Mesothelial cell of epicardium (in vitro differentiated cells): Measurements from ENCODE around the gene RGMA. TPM values are rescaled to one million over a fixed set of nuclear protein-coding genes. Genes with fewer than 3 reads are reported as not detected.

Experiments used
- DNase-seq, 2 experiments: peaks; one replicate each; pipeline ENCODE4 v3.0.0; 2021; ENCODE audit warnings: low spot score in 2 of 2; ENCODE audit not compliant: unreplicated experiment in 2 of 2
- H3K27ac Mint-ChIP-seq: 2 replicates; pipeline ENCODE4 v1.8.0; 2021; ENCODE audit warnings: mixed read lengths
- H3K27me3 Mint-ChIP-seq: 2 replicates; pipeline ENCODE4 v1.8.0; 2021; ENCODE audit warnings: low read depth, mixed read lengths
- H3K36me3 Mint-ChIP-seq: 2 replicates; pipeline ENCODE4 v1.8.0; 2021; ENCODE audit warnings: mixed read lengths
- H3K4me1 Mint-ChIP-seq: 2 replicates; pipeline ENCODE4 v1.8.0; 2021; ENCODE audit warnings: mixed read lengths
- H3K4me3 Mint-ChIP-seq: 2 replicates; pipeline ENCODE4 v1.8.0; 2021; ENCODE audit warnings: mild to moderate bottlenecking, moderate library complexity, mixed read lengths
- H3K9me3 Mint-ChIP-seq: 2 replicates; pipeline ENCODE4 v1.8.0; 2021; ENCODE audit warnings: mixed read lengths
- CTCF ChIP-seq: fragments of 200-600 bp; sonication (generic); IDR thresholded peaks from one replicate; pipeline ENCODE4 v1.5.0; 2021; ENCODE audit warnings: antibody characterized with exemption; ENCODE audit not compliant: unreplicated experiment
- total RNA-seq: library from RNA; stranded (reverse); gene quantifications from 3 replicates; pipeline ENCODE4 v1.2.1, GENCODE V29; 2021

RGMA gene
- total RNA-seq, 1 donor from 2014 or later: 26.1 TPM

DNA sequence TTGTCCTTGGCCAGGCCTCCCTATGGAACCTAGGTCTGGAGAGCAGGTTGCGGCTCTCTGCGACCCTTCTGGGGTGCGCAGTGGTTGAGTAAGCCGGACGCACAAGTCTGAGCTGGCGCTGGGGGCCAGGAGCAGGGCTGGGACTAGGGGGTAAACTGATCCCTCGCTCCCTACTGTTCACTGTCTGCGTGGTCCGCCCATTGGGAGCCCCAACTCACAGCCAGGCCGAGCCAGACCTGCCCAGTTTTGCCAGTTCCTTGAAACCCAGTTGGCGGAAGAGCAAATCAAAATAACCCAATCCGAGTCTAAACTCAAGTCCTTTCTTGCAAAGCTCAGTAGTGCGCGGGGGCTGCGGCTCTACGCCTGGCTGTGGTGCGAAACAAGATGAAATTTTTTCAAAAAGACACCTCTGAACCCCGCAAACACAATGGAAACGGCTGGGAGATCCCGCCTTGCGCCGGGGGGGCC, 17.5 kb downstream of the RGMA start:
- no peaks in the 10 kb centered on the region for H3K9me3 Mint-ChIP-seq
- TF ChIP-seq CTCF: no peak
- H3K27ac Mint-ChIP-seq: peak overlapping the region; percentile 96
- DNase-seq: no peak
- H3K4me3 Mint-ChIP-seq: peak overlapping the region; percentile 95
- peaks cover 52% of the 10 kb centered on the region for H3K4me1 Mint-ChIP-seq
- peaks cover 24% of the 10 kb centered on the region for H3K27me3 Mint-ChIP-seq
- H3K36me3 Mint-ChIP-seq: peaks cover 4% of the 10 kb centered on the region

- Mint-ChIP-seq H3K27me3 (peaks cover 16% of the 10 kb centered on the region), H3K27ac (peak overlapping the region; percentile 96), H3K36me3 (peaks cover 4% of the 10 kb centered on the region), H3K4me1 (peaks cover 52% of the 10 kb centered on the region), H3K9me3 (no peaks in the 10 kb centered on the region), H3K4me3 (peak overlapping the region; percentile 95)
- TF ChIP-seq CTCF: no peak
- DNase-seq: no peak
Measured at GRCh38 chr15:93070551-93071296, 18.3 kb downstream of the RGMA start.

GRCh38 chr15:93070132-93070531, 18.9 kb downstream of the RGMA start:
- H3K27ac Mint-ChIP-seq: peak overlapping the region; percentile 41
- TF ChIP-seq CTCF: no peak

GRCh38 chr15:93068581-93069199, 20.3 kb downstream of the RGMA start:
- no peaks in the 10 kb centered on the region for H3K9me3 Mint-ChIP-seq
- no peak for DNase-seq
- no peak overlapping the region for H3K27ac Mint-ChIP-seq
- H3K36me3 Mint-ChIP-seq: peaks cover 10% of the 10 kb centered on the region
- no peak for TF ChIP-seq CTCF
- H3K4me1 Mint-ChIP-seq: peaks cover 62% of the 10 kb centered on the region
- H3K4me3 Mint-ChIP-seq: no peak overlapping the region
- H3K27me3 Mint-ChIP-seq: no peaks in the 10 kb centered on the region

More at GRCh38 chr15:93070132-93070531, 18.9 kb downstream of the RGMA start:
- H3K9me3 Mint-ChIP-seq: no peaks in the 10 kb centered on the region
- H3K27me3 Mint-ChIP-seq: peaks cover 12% of the 10 kb centered on the region
- DNase-seq: no peak
- peak overlapping the region; percentile 95 for H3K4me3 Mint-ChIP-seq
- H3K36me3 Mint-ChIP-seq: peaks cover 6% of the 10 kb centered on the region
- H3K4me1 Mint-ChIP-seq: peaks cover 54% of the 10 kb centered on the region

- Mint-ChIP-seq H3K36me3 (peaks cover 10% of the 10 kb centered on the region), H3K4me1 (peaks cover 66% of the 10 kb centered on the region), H3K27ac (no peak overlapping the region), H3K4me3 (no peak overlapping the region), H3K9me3 (no peaks in the 10 kb centered on the region), H3K27me3 (no peaks in the 10 kb centered on the region)
- TF ChIP-seq CTCF: no peak
- no peak for DNase-seq
Measured at GRCh38 chr15:93067649-93068085, 21.3 kb downstream of the RGMA start.
